GM12878 (cell line): ENCODE measurements around the gene TMBIM6. TPM values are rescaled to one million over a fixed set of nuclear protein-coding genes. Genes with fewer than 3 reads are reported as not detected.

Source experiments
- CBFB ChIP-seq: IDR thresholded peaks from 2 replicates; pipeline ENCODE4 v1.6.1; 2016; ENCODE audit warnings: antibody characterized with exemption, low read depth
- CUX1 ChIP-seq: IDR thresholded peaks from 2 replicates; pipeline ENCODE4 v1.6.1; 2012; ENCODE audit warnings: improper control_type of control experiment, low read depth, low read length; ENCODE audit not compliant: insufficient replicate concordance
- IRF4 ChIP-seq: IDR thresholded peaks from 2 replicates; pipeline ENCODE4 v1.6.1; 2011; ENCODE audit warnings: low read depth, low read length
- LARP7 ChIP-seq: fragments of 450-650 bp; IDR thresholded peaks from 2 replicates; pipeline ENCODE4 v1.6.1; 2017; ENCODE audit warnings: mild to moderate bottlenecking
- MEF2A ChIP-seq: IDR thresholded peaks from 2 replicates; pipeline ENCODE4 v1.6.1; 2011; ENCODE audit warnings: low read depth, mild to moderate bottlenecking, low read length, moderate library complexity; ENCODE audit not compliant: insufficient read depth
- PAX5 ChIP-seq: IDR thresholded peaks from 2 replicates; pipeline ENCODE4 v1.6.1; 2011; ENCODE audit warnings: low read depth, low read length, borderline replicate concordance
- SPI1 ChIP-seq: IDR thresholded peaks from 2 replicates; pipeline ENCODE4 v1.6.1; 2011; ENCODE audit warnings: low read depth, mild to moderate bottlenecking, low read length, moderate library complexity, borderline replicate concordance; ENCODE audit not compliant: insufficient read depth
- TARDBP ChIP-seq: IDR thresholded peaks from 2 replicates; pipeline ENCODE4 v1.6.1; 2016; ENCODE audit warnings: borderline replicate concordance
- USF1 ChIP-seq: IDR thresholded peaks from 2 replicates; pipeline ENCODE4 v1.6.1; 2011; ENCODE audit warnings: borderline replicate concordance, low read depth, mild to moderate bottlenecking, moderate library complexity, mixed read lengths, low read length; ENCODE audit not compliant: insufficient read depth; ENCODE audit errors: extremely low read length
- polyA plus RNA-seq, 11 experiments: library from polyadenylated mRNA; depleted of rRNA in 4 of 11; unstranded in 6 of 11; stranded (reverse) in 5 of 11; fragments of >200 nt; fragmentation: Nextera tagmentation in 4 of 11; fragmentation: Illumina TruSeq in 1 of 11; extraction: Ambion mirVana in 4 of 11; extraction: Trizol in 1 of 11; gene quantifications; 1 replicate in 1 of 11; 2 replicates in 10 of 11; pipeline versions ENCODE4 v1.2.1 to v1.2.3, GENCODE V29; 2011 to 2016; ENCODE audit warnings: inconsistent platforms in 2 of 11, missing spikeins in 2 of 11, low read depth in 1 of 11
- total RNA-seq, 4 experiments: library from RNA; depleted of rRNA in 3 of 4; stranded (reverse); fragments of >200 nt in 3 of 4; fragmentation: Illumina TruSeq in 1 of 4; extraction: Trizol in 1 of 4; gene quantifications; 2 replicates each; pipeline versions ENCODE4 v1.2.1 to v1.2.3, GENCODE V29; 2013 to 2021
- TF ChIP-seq, protein P1 (sequence below): fragments of 450-650 bp; formaldehyde crosslinking; IDR thresholded peaks from 2 replicates; pipeline ENCODE4 v1.4.0; 2022; ENCODE audit warnings: mild to moderate bottlenecking, moderate library complexity
- TF ChIP-seq, protein P2 (sequence below): fragments of 450-650 bp; IDR thresholded peaks from 2 replicates; pipeline ENCODE4 v1.6.1; 2016; ENCODE audit warnings: mild to moderate bottlenecking
- TF ChIP-seq, protein P3 (sequence below): fragments of 450-650 bp; IDR thresholded peaks from 2 replicates; pipeline ENCODE4 v1.6.1; 2017; ENCODE audit warnings: mild to moderate bottlenecking, moderate library complexity

The TMBIM6 gene
- total and polyA plus RNA-seq, 10 of the 15 experiments (the other 5 are each of a cell fraction or from before 2014, with no cell fraction given), result 224 to 1,192 (median 379) TPM

DNA sequence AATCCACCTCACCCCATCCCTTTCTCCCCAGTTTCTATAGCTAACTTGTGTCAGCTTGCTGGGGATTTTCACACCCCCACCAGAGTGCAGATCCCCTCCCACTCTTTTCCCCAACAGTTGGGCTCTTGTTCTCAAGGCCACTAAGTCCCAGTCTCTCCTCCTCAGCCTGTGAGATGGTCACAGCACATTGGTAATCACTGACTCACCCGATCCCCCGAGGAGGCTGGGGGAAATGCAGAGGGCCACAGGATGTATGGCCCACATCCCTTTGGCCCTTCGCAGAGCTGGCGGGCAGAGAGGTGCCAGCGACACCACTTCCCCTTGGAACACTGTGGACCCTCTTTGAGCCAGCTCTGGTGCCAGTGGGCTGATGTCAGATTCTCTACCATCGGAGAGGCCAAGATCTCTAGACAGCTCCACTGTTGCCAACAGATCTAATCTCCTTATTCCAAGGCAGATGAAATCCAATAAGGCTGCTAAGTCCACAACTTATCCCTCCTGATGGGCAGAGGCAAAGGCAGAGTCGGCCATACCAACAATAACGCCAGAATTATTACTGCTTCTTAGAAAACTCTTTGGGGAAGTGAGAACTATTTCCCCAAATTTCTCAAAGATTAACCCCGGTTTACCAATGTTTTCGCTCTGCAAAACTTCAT, 35.8 kb upstream of the TMBIM6 start (continued):
- TF ChIP-seq, protein P1, sequence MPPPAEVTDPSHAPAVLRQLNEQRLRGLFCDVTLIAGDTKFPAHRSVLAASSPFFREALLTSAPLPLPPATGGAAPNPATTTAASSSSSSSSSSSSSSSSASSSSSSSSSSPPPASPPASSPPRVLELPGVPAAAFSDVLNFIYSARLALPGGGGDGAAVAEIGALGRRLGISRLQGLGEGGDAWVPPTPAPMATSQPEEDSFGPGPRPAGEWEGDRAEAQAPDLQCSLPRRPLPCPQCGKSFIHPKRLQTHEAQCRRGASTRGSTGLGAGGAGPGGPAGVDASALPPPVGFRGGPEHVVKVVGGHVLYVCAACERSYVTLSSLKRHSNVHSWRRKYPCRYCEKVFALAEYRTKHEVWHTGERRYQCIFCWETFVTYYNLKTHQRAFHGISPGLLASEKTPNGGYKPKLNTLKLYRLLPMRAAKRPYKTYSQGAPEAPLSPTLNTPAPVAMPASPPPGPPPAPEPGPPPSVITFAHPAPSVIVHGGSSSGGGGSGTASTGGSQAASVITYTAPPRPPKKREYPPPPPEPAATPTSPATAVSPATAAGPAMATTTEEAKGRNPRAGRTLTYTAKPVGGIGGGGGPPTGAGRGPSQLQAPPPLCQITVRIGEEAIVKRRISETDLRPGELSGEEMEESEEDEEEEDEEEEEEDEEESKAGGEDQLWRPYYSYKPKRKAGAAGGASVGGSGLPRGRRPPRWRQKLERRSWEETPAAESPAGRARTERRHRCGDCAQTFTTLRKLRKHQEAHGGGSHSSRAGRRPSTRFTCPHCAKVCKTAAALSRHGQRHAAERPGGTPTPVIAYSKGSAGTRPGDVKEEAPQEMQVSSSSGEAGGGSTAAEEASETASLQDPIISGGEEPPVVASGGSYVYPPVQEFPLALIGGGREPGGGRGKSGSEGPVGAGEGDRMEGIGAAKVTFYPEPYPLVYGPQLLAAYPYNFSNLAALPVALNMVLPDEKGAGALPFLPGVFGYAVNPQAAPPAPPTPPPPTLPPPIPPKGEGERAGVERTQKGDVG (CRISPR knock-in tag), result no peak
- peak; percentile 46; the same call in 1 of the 2 replicates for TF ChIP-seq SPI1
- no peak for TF ChIP-seq CUX1
- TF ChIP-seq TARDBP, result no peak
- 0 out of 2 replicates have a peak, but pooled peaks have one; percentile 61 for TF ChIP-seq LARP7
- TF ChIP-seq MEF2A, result no peak
- TF ChIP-seq USF1, result no peak
- TF ChIP-seq, protein P2, sequence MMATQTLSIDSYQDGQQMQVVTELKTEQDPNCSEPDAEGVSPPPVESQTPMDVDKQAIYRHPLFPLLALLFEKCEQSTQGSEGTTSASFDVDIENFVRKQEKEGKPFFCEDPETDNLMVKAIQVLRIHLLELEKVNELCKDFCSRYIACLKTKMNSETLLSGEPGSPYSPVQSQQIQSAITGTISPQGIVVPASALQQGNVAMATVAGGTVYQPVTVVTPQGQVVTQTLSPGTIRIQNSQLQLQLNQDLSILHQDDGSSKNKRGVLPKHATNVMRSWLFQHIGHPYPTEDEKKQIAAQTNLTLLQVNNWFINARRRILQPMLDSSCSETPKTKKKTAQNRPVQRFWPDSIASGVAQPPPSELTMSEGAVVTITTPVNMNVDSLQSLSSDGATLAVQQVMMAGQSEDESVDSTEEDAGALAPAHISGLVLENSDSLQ, result no peak
- TF ChIP-seq CBFB, result no peak
- no peak for TF ChIP-seq PAX5
- TF ChIP-seq IRF4, result no peak
- TF ChIP-seq, protein P3, sequence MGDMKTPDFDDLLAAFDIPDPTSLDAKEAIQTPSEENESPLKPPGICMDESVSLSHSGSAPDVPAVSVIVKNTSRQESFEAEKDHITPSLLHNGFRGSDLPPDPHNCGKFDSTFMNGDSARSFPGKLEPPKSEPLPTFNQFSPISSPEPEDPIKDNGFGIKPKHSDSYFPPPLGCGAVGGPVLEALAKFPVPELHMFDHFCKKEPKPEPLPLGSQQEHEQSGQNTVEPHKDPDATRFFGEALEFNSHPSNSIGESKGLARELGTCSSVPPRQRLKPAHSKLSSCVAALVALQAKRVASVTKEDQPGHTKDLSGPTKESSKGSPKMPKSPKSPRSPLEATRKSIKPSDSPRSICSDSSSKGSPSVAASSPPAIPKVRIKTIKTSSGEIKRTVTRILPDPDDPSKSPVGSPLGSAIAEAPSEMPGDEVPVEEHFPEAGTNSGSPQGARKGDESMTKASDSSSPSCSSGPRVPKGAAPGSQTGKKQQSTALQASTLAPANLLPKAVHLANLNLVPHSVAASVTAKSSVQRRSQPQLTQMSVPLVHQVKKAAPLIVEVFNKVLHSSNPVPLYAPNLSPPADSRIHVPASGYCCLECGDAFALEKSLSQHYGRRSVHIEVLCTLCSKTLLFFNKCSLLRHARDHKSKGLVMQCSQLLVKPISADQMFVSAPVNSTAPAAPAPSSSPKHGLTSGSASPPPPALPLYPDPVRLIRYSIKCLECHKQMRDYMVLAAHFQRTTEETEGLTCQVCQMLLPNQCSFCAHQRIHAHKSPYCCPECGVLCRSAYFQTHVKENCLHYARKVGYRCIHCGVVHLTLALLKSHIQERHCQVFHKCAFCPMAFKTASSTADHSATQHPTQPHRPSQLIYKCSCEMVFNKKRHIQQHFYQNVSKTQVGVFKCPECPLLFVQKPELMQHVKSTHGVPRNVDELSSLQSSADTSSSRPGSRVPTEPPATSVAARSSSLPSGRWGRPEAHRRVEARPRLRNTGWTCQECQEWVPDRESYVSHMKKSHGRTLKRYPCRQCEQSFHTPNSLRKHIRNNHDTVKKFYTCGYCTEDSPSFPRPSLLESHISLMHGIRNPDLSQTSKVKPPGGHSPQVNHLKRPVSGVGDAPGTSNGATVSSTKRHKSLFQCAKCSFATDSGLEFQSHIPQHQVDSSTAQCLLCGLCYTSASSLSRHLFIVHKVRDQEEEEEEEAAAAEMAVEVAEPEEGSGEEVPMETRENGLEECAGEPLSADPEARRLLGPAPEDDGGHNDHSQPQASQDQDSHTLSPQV, result no peak
